H9 (cell line): ENCODE measurements around the gene TSPAN9. TPM values are rescaled to one million over a fixed set of nuclear protein-coding genes. Genes with fewer than 3 reads are reported as not detected.

Source experiments
- DNase-seq: peaks from one replicate; pipeline ENCODE4 v3.0.0-alpha.2; 2017
- H2AFZ ChIP-seq: one replicate; pipeline ENCODE4 v1.6.1; 2013; ENCODE audit warnings: mild to moderate bottlenecking, low read length, control low read depth, moderate library complexity
- H2AK5ac ChIP-seq: 2 replicates; pipeline ENCODE4 v1.6.1; 2013; ENCODE audit warnings: low read length, control low read depth, mixed read lengths; ENCODE audit not compliant: insufficient read length
- H2BK120ac ChIP-seq: one replicate; pipeline ENCODE4 v1.6.1; 2013; ENCODE audit warnings: low read depth, mild to moderate bottlenecking, low read length, control low read depth, inconsistent platforms; ENCODE audit not compliant: poor library complexity, severe bottlenecking
- H2BK12ac ChIP-seq: 2 replicates; pipeline ENCODE4 v1.6.1; 2013; ENCODE audit warnings: low read length, control low read depth, mixed read lengths, low read depth; ENCODE audit not compliant: insufficient read length
- H2BK15ac ChIP-seq: 2 replicates; pipeline ENCODE4 v1.6.1; 2013; ENCODE audit warnings: low read depth, low read length, control low read depth
- H2BK20ac ChIP-seq: one replicate; pipeline ENCODE4 v1.6.1; 2013; ENCODE audit warnings: low read depth, mild to moderate bottlenecking, low read length, control low read depth, inconsistent platforms; ENCODE audit not compliant: poor library complexity, severe bottlenecking
- H2BK5ac ChIP-seq: 2 replicates; pipeline ENCODE4 v1.6.1; 2013; ENCODE audit warnings: low read length, control low read depth, mixed read lengths; ENCODE audit not compliant: insufficient read length
- H3K14ac ChIP-seq: 2 replicates; pipeline ENCODE4 v1.6.1; 2013; ENCODE audit warnings: low read length, control low read depth; ENCODE audit not compliant: insufficient read depth
- H3K18ac ChIP-seq: 2 replicates; pipeline ENCODE4 v1.6.1; 2013; ENCODE audit warnings: low read depth, mild to moderate bottlenecking, mixed read lengths, low read length, control low read depth; ENCODE audit not compliant: insufficient read length
- H3K23ac ChIP-seq: 2 replicates; pipeline ENCODE4 v1.6.1; 2013; ENCODE audit warnings: low read length, control low read depth, mixed read lengths, low read depth; ENCODE audit not compliant: insufficient read length
- H3K23me2 ChIP-seq: 2 replicates; pipeline ENCODE4 v1.6.1; 2013; ENCODE audit warnings: low read depth, mild to moderate bottlenecking, mixed read lengths, low read length, control low read depth; ENCODE audit not compliant: insufficient read length, poor library complexity, severe bottlenecking
- H3K27ac ChIP-seq: 2 replicates; pipeline ENCODE4 v1.5.1; 2013; ENCODE audit warnings: low read length, control low read depth, mixed read lengths, low read depth; ENCODE audit not compliant: insufficient read length
- H3K27me3 ChIP-seq: 2 replicates; pipeline ENCODE4 v1.6.1; 2013; ENCODE audit warnings: low read length, control low read depth, inconsistent platforms; ENCODE audit not compliant: insufficient read depth
- H3K4ac ChIP-seq: 2 replicates; pipeline ENCODE4 v1.6.1; 2013; ENCODE audit warnings: low read depth, mild to moderate bottlenecking, control low read depth, inconsistent platforms, low read length, moderate library complexity
- H3K4me1 ChIP-seq: 2 replicates; pipeline ENCODE4 v1.6.1; 2013; ENCODE audit warnings: low read length, control low read depth, inconsistent platforms; ENCODE audit not compliant: insufficient read depth
- H3K4me2 ChIP-seq: 2 replicates; pipeline ENCODE4 v1.6.1; 2013; ENCODE audit warnings: low read length, control low read depth, mixed read lengths; ENCODE audit not compliant: insufficient read length, insufficient read depth
- H3K56ac ChIP-seq: 2 replicates; pipeline ENCODE4 v1.6.1; 2013; ENCODE audit warnings: low read depth, mild to moderate bottlenecking, mixed read lengths, low read length, control low read depth; ENCODE audit not compliant: insufficient read length
- H3K79me1 ChIP-seq: 2 replicates; pipeline ENCODE4 v1.6.1; 2013; ENCODE audit warnings: low read depth, mild to moderate bottlenecking, moderate library complexity, low read length, control low read depth, inconsistent platforms; ENCODE audit not compliant: insufficient read depth, poor library complexity, severe bottlenecking
- H3K79me2 ChIP-seq: 2 replicates; pipeline ENCODE4 v1.6.1; 2013; ENCODE audit warnings: low read length, control low read depth, inconsistent platforms; ENCODE audit not compliant: insufficient read depth
- H3K9ac ChIP-seq: 2 replicates; pipeline ENCODE4 v1.6.1; 2013; ENCODE audit warnings: low read length, control low read depth, mixed read lengths; ENCODE audit not compliant: insufficient read length; ENCODE audit errors: extremely low read depth
- H3K9me3 ChIP-seq: one replicate; pipeline ENCODE4 v1.6.1; 2013; ENCODE audit warnings: low read depth, low read length, inconsistent platforms; ENCODE audit not compliant: control insufficient read depth
- H3T11ph ChIP-seq: one replicate; pipeline ENCODE4 v1.6.1; 2013; ENCODE audit warnings: mild to moderate bottlenecking, low read length, control low read depth, inconsistent platforms
- H4K20me1 ChIP-seq: one replicate; pipeline ENCODE4 v1.6.1; 2013; ENCODE audit not compliant: control insufficient read depth, insufficient read length, insufficient read depth
- H4K5ac ChIP-seq: 2 replicates; pipeline ENCODE4 v1.6.1; 2013; ENCODE audit warnings: low read depth, mild to moderate bottlenecking, mixed read lengths, low read length, control low read depth; ENCODE audit not compliant: insufficient read length
- H4K8ac ChIP-seq: replicated peaks from 2 replicates; pipeline ENCODE4 v1.6.1; 2013; ENCODE audit warnings: low read length, control low read depth, mixed read lengths, low read depth; ENCODE audit not compliant: insufficient read length
- H4K91ac ChIP-seq: 2 replicates; pipeline ENCODE4 v1.6.1; 2013; ENCODE audit warnings: low read depth, mild to moderate bottlenecking, moderate library complexity, mixed read lengths, low read length, control low read depth; ENCODE audit not compliant: insufficient read length
- H3K27ac Mint-ChIP-seq, 3 experiments: 2 replicates in 2 of 3; 3 replicates in 1 of 3; pipeline ENCODE4 v1.8.0; 2020 to 2021; ENCODE audit warnings: mixed read lengths in 3 of 3, mild to moderate bottlenecking in 1 of 3, moderate library complexity in 1 of 3
- H3K27me3 Mint-ChIP-seq: 2 replicates; pipeline ENCODE4 v1.8.0; 2021; ENCODE audit warnings: low read depth, mild to moderate bottlenecking, moderate library complexity, mixed read lengths
- H3K36me3 Mint-ChIP-seq, 3 experiments: 2 replicates in 2 of 3; 3 replicates in 1 of 3; pipeline ENCODE4 v1.8.0; 2020 to 2021; ENCODE audit warnings: low read depth in 3 of 3, mixed read lengths in 3 of 3; ENCODE audit not compliant: insufficient read depth in 1 of 3
- H3K4me1 Mint-ChIP-seq, 2 experiments: 2 replicates each; pipeline ENCODE4 v1.8.0; 2020; ENCODE audit warnings: mixed read lengths in 2 of 2
- H3K4me3 Mint-ChIP-seq, 2 experiments: 2 replicates in 1 of 2; 3 replicates in 1 of 2; pipeline ENCODE4 v1.8.0; 2020 to 2021; ENCODE audit warnings: mild to moderate bottlenecking in 2 of 2, mixed read lengths in 2 of 2, moderate library complexity in 1 of 2
- H3K9me3 Mint-ChIP-seq, 2 experiments: 2 replicates in 1 of 2; 3 replicates in 1 of 2; pipeline ENCODE4 v1.8.0; 2020; ENCODE audit warnings: mild to moderate bottlenecking in 2 of 2, mixed read lengths in 2 of 2, moderate library complexity in 1 of 2
- WGBS: extraction: QIAGEN DNeasy Blood & Tissue Kit; methylation state at CpG from one replicate; pipeline ENCODE4 v1.1.7; 2013; ENCODE audit warnings: missing lambda C conversion rate, low lambda C conversion rate, mixed read lengths; ENCODE audit not compliant: insufficient read length; ENCODE audit errors: extremely low coverage; 5-methylcytosine and 5-hydroxymethylcytosine counted together
- total RNA-seq: library from RNA; stranded (reverse); gene quantifications from 2 replicates; pipeline ENCODE4 v1.2.1, GENCODE V29; 2021
- TF ChIP-seq, protein P1 (sequence below): fragments of 200-600 bp; sonication (generic); conservative IDR thresholded peaks from 3 replicates; pipeline ENCODE4 v1.8.0; 2021; ENCODE audit warnings: antibody characterized with exemption, mild to moderate bottlenecking

TSPAN9 gene
- total RNA-seq, 1 experiment from 2014 or later, result 19.0 TPM

DNA sequence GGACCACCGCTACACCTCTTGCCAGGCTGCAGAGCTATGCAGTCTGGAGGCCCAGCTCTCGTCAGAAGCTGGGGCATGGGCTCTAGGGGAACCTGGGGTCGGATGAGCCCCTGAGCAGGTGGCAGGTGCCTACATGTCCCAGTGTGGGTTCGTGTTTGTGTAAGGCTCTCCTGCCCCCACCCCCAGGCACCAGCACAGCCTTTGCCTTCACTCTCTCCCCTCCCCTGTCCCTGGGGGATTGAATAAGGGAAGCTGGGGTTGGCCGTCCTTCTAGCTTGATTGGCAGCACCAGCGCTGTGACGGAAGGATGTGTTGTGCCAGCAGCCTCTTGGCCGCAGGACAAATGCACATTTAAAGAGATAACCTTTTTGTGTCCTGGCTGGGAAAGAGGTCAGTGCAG, 34.8 kb upstream of the TSPAN9 start:
- Histone ChIP-seq H2BK15ac (no peak overlapping the region), H4K8ac (no peak overlapping the region), H3K14ac (no peak overlapping the region; the same call in 1 of the 2 replicates), H3K23me2 (no peaks in the 10 kb centered on the region), H3K4ac (no peak overlapping the region), H3K4me1 (no peaks in the 10 kb centered on the region; the same call in 1 of the 2 replicates), H3K79me1 (no peaks in the 10 kb centered on the region), H4K5ac (no peak overlapping the region), H3K79me2 (no peaks in the 10 kb centered on the region), H3K4me2 (no peak overlapping the region), H4K20me1 (no peaks in the 10 kb centered on the region), H3K56ac (no peak overlapping the region), H2BK12ac (no peak overlapping the region), H2BK20ac (no peak overlapping the region), H2AFZ (no peak overlapping the region), H3K23ac (no peak overlapping the region), H2AK5ac (no peak overlapping the region), H4K91ac (no peak overlapping the region), H3K27me3 (no peaks in the 10 kb centered on the region), H2BK5ac (no peak overlapping the region), H3T11ph (no peak overlapping the region), H2BK120ac (no peak overlapping the region), H3K18ac (no peak overlapping the region), H3K27ac (no peak overlapping the region), H3K9me3 (no peaks in the 10 kb centered on the region), H3K9ac (no peak overlapping the region)
- no CpG with 5 or more reads among the region's 8 CpGs for WGBS
- TF ChIP-seq, protein P1, sequence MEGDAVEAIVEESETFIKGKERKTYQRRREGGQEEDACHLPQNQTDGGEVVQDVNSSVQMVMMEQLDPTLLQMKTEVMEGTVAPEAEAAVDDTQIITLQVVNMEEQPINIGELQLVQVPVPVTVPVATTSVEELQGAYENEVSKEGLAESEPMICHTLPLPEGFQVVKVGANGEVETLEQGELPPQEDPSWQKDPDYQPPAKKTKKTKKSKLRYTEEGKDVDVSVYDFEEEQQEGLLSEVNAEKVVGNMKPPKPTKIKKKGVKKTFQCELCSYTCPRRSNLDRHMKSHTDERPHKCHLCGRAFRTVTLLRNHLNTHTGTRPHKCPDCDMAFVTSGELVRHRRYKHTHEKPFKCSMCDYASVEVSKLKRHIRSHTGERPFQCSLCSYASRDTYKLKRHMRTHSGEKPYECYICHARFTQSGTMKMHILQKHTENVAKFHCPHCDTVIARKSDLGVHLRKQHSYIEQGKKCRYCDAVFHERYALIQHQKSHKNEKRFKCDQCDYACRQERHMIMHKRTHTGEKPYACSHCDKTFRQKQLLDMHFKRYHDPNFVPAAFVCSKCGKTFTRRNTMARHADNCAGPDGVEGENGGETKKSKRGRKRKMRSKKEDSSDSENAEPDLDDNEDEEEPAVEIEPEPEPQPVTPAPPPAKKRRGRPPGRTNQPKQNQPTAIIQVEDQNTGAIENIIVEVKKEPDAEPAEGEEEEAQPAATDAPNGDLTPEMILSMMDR, result no peak
- Mint-ChIP-seq H3K27me3 (peaks cover 1% of the 10 kb centered on the region), H3K27ac (no peak overlapping the region), H3K4me3 (no peak overlapping the region), H3K36me3 (peaks cover 22 to 72% (median 35%) of the 10 kb centered on the region in 3 experiments), H3K4me1 (peaks cover 5% of the 10 kb centered on the region in 2 experiments), H3K9me3 (no peaks in the 10 kb centered on the region)
- DNase-seq, result peak; percentile 26
